HG03469 (cell line): ENCODE measurements around the gene CREB3L1.
A peak's percentile ranks its signal among the peaks of the same experiment; 100 is the strongest.

ENCODE experiments used
- ATAC-seq: cut with Tn5 transposase; IDR thresholded peaks from one replicate; pipeline ENCODE4 v1.9.1; 2021; ENCODE audit warnings: mild to moderate bottlenecking, moderate library complexity, moderate number of reproducible peaks; ENCODE audit not compliant: unreplicated experiment

Gene CREB3L1, protein sequence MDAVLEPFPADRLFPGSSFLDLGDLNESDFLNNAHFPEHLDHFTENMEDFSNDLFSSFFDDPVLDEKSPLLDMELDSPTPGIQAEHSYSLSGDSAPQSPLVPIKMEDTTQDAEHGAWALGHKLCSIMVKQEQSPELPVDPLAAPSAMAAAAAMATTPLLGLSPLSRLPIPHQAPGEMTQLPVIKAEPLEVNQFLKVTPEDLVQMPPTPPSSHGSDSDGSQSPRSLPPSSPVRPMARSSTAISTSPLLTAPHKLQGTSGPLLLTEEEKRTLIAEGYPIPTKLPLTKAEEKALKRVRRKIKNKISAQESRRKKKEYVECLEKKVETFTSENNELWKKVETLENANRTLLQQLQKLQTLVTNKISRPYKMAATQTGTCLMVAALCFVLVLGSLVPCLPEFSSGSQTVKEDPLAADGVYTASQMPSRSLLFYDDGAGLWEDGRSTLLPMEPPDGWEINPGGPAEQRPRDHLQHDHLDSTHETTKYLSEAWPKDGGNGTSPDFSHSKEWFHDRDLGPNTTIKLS

DNA sequence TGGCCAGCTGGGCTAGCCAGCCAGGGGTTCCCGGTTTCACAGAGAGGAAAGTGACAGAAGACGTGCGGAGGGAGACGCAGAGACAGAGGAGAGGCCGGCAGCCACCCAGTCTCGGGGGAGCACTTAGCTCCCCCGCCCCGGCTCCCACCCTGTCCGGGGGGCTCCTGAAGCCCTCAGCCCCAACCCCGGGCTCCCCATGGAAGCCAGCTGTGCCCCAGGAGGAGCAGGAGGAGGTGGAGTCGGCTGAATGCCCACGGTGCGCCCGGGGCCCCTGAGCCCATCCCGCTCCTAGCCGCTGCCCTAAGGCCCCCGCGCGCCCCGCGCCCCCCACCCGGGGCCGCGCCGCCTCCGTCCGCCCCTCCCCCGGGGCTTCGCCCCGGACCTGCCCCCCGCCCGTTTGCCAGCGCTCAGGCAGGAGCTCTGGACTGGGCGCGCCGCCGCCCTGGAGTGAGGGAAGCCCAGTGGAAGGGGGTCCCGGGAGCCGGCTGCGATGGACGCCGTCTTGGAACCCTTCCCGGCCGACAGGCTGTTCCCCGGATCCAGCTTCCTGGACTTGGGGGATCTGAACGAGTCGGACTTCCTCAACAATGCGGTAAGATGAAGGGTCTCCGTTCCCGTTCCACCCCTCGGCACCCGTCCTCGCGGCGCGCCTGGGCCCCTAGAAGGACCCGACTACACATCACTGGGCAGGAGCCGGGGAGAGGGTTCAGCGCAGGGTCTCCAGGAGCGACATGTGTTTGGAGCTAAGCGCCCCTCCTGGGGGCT, at the start of gene CREB3L1:
TSS of gene CREB3L1 (plus strand) at position 41 of the 765 bp plus-strand sequence. CDS start at position 491, 450 bp downstream.
- ATAC-seq, result no peak

DNA sequence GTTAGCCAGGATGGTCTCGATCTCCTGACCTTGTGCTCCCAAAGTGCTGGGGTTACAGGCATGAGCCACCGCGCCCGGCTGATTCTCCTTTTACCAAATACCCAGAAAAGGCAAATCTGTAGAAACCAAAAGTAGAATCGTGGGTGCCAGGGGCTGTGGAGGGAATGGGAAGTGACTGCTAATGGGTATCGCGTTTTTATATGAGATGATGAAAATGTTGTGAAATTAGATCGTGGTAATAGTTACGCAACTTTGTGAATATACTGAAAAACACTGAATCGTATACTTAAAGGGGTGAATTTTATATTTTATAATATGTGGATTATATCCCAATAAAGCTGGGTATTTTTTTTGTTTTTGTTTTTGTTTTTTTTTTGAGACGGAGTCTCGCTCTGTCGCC, 48.2 kb upstream of the CREB3L1 start:
- no peak for ATAC-seq

DNA sequence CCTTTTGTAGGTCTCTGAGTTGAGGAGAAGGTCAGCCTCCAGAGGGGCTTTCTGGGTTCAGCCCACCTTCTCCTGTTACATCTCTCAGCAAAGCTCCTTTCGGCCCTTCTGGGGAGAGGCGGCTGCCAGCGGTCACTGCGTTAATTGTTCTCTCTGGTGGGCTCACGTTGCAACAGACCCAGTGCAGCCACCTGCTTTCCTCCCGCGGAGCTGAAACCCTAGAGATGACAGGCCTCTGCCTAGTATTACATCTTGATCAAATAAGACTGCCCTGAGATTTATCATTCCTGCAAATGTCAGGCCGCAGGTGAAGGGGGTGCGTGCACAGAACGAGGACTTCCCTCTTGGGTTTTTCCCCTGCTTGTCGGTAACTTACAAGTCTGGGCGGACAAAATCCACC, 43.2 kb upstream of the CREB3L1 start:
- no peak for ATAC-seq

DNA sequence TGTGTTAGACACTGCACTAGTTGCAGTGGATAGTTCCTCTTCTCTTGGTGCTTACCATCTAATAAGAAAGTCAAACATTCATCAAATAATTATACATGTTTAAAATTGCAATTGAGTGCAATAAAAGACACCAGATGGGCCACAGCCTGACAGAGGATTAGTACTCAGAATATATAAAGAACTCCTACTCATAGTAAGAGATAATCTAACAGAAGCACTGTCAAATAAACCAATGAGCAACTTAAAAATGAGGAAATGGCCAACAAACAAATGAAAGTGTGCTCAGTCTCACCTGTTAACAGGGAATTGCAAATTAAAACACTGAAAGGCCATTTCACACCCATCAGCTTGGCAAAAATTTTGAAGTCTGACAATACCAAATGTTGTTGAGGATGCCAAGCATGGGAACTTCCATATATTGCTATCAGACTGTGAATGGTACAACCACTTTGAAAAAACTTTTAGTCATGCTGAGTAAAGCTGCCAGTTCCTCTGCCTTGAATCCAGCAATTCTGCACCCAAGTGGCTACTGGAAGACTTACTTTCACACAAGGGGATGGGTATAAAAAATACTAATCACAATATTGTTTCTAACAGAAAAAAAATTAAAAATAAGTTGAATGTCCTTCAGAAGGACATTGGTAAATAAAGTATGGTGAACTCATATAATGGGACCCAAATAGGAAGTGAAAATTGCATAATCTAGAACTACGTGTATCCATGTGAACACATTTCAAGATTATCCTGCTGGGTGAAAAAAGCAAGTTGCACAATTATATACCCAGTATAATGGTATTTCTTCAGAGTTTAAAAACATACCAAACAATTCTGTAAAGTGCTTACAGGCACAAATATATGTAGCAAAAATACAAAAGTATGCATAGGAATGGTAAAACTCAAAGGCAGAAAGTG, 41.4 kb upstream of the CREB3L1 start:
- no peak for ATAC-seq

DNA sequence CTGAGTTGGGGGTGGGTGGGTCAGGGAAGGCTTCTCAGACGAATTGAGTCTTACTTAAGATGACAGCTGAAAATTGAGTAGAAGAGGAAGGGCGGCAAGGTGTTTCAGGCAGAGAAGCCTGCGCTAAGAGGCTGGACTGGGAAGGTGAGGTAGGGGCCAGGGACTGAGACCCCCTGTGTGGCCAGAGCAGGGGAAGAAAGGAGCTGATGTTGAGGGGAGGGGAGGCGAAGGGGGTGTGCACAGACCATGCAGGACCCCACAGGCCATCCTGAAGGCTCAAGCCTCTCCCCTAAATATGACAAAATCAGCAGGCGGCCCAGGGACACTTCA, 40.6 kb upstream of the CREB3L1 start:
- ATAC-seq, result no peak

DNA sequence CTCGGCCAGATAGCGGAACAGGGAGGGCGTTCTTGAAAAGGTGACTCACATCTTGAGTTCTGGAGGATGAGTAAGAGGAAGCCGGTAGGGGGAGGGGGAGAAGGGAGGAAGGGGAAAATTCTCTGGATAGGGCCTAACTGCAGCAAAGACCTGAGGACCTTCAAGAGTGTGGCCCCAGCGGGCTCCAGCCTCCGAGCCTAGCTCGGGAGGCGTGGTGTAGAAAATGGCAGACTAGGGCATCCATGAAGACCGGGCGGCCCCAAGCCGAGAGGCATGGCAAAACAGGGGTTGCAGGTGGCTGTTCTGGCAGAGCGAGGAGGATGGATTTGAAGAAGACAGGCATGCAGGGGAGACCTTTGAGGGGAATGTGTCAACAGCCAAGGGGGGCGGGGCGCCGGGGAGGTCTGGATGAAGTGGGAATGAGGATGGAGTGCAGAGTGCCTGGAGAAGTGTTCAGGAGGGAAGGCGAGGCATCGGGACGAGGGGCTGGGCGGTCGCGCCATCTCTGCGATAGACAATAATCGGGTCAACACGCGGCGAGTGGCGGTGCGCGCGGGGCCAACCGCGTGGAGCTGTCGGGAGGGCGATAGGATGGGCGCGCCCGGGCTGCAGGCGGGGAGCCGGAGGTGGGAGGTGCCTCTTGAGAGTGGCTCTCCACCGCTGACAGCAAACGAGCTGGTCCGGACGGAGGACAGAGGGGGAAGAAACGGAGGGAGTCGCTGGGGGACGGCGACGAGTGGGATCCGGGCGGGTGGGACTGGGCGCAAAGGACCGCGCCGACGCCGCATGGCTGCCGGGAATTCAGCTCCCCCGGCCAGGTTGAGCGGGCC, 40.0 kb upstream of the CREB3L1 start:
- ATAC-seq, result no peak

DNA sequence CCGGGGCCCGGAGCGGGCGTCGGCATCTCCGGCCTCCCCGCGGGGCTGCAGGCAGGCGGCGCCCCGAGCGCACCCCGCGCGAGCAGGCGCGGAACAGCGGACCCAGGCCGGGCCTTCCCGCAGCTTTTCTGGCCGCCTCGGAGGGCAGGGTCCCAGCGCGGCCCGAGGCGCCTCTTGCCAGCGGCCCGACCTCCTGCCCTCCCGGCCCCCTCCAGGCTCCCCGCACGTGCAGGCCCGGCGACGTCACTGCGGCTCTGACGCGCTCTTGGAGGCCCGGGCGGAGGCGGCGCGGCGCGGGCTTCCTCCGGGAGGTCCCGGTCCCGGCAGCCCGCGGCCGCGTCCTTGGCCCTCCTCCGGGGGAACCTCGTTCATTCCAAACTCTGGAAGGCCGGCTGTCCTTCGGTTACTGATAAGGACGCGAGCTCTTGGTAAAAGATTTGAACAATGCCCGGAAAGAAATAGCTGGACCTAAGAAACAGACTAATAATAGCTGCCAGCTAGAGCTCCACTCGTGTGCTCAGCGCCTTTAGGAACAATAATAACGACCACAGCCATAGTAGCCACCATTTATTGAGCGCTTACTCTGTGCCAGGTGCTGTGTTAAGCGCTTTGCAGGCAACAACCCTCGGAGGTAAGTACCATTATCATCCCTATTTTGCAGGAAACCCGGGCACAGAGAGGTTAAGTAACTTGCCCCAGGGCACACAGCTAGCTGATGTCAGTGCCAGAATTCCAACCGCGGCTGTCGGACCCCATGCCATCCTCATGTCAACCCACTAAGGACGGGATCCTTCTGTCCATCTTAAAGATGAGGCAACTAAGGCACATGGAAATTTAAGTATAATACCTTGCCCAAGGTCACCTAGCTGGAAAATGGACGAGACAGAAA, 39.1 kb upstream of the CREB3L1 start:
- no peak for ATAC-seq

DNA sequence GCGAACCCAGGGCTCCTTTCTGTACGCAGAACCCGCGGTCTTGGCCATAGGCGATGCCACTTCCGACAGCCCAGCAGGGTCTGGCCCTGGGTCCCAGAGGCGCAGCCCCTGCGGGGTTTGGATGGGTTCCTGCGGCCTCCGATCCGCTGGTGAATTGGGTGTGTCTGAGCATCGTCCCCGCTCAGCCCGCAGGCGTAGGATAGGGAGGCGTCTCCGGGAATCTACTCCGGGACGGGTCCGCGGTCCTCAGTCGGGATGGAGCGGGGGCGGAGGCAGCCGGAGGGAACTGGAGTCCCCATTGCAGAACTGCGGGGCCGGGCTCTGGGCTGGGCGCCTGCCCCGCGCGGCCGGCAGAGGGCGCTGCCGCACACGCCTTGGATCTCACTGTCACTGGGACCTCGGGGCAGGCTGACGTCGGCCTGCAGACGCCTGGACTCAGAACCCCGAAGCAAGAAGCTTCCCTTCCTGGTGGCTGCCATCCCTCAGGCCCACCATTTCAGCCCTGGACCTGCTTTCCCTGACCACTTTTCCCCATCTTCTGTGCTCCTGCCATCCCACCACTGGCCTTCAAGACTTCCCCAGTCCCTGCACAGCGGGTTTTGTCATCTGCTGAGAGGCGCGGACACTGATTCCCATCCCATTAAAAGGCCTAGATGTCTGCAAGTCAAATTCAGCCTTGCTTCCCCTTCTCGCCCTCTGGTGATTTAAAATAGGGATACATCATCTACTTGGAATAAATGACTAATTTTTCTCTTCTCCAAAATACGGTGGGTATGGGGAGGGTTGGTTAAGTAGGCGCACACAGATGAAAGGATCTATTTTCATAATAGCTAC, 38.3 kb upstream of the CREB3L1 start:
- peak; percentile 57 for ATAC-seq

DNA sequence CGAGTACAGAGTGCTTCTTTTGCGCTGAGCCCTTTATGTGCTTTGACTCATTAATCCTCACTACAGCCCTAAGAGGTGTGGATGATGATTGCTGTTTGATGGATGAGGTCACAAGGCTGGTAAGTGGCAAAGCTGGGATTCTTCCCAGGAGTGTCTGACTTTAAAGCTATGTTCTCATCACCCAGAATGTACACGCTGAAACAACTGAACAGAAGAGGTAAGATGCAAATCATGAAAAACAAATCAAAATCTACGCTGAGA, 37.7 kb upstream of the CREB3L1 start:
- ATAC-seq, result no peak

DNA sequence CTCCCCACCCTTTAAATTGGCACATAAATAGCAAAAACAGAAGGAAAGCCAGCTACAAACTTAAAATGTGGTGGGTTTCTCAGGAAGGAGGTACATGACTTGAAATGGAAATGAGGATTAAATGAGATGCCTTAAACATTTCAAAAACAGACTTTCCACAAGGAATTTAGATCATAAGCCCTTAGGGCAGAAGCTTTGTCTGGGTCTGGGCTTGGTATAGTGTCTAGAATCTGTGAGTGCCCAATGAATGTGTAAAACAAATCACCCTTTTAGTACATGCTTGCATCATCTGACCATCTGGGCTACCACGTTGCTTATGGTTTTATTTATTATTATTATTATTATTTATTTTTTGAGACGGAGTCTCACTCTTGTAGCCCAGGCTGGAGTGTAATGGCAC, 37.1 kb upstream of the CREB3L1 start:
- ATAC-seq, result no peak

DNA sequence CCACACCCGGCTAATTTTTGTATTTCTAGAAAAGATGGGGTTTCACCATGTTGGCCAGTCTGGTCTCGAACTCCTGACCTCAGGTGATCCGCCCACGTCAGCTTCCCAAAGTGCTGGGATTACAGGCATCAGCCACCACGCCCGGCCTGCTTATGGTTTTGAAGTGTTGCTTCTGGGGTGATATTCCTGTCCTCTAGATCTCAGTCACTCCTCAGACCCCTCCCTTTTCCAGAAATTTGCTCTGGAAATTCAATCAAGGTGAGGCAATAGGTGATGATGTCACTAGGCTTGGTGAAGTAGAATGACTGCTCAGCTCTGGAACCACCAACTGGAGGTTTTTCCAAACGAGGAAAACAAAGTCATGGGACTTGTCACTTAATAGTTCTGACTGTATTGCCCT, 36.6 kb upstream of the CREB3L1 start:
- no peak for ATAC-seq

DNA sequence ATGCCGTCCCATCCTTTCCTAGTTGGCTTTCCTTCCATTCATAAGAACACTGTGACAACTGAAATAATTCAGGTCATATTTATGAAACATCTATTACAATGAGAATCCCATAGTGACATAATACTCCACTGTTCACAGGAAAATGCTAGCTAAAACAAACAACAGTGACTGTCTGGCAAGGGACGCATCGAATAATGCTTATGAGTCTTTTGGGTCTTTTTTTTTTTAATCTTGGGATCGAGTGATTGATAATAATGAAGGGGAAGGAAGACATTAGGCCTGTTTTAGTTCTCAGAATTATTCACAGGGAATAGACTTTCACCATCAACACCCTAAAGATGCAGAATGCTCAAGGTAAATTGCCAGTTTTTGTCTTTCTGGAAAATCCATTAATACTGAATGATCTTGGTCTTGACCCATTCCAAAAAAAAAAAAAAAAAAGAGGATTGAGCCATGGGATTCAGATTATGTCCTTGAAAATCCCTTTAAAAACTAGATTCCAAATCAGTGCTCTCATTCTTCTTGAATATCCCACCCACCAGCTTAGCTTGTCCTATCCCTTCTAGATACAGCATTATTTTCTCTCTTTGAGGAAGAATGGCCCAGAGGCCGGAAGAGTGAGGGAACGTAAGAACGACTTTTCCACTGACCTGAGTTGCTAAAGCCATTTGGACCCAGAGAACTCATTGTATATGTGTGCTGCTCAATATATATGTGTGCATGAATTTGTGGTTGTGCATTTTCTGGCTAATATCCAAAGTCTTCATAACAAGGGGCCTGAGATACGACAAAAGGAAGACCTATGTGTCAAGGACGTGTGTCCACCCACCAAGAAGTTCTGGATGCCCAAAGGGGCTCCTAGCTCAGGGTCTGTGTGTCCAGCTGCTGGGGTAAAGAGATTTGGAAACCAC, 35.2 kb upstream of the CREB3L1 start:
- ATAC-seq, result no peak

DNA sequence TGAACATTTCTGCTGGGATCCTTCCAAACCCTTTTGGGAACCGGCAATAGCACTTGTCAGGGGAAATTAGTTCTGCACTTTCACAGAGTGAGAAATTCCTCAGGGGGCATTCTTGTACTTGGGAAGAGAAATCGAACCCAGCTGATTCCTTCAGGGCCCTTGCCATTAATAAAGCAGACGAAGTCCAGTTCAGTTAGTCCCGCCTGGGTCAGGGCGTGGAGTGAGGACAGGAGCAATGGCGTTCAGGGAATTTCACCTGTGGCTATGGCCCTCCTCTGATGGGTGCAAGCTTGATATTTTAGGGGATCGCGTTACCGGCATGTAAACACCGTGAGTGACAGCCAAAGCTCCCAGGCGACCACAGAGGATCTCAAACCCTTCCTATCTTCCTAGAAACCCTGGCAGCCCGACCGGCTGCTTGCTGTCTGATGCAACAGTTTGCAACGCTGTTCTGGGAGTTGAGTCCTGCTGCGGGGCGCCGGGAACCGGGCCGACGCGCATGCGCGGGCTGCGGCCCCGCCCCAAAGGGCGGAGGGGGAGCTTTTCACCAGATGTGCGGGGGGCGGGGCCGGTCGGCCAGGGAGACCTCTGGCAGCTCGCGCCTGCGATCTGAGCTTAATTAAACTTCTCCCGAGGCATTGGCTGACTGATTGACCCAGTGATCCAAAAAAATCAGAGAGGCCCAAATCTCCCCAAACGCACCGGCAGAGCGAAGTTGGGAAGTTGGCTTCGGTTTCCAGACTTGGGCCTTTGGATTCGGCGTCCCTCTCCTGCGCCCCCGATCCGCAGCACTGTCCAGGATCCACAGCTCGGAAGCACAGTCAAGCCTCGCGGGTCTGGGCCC, 34.3 kb upstream of the CREB3L1 start:
- ATAC-seq, result peak; percentile 44

DNA sequence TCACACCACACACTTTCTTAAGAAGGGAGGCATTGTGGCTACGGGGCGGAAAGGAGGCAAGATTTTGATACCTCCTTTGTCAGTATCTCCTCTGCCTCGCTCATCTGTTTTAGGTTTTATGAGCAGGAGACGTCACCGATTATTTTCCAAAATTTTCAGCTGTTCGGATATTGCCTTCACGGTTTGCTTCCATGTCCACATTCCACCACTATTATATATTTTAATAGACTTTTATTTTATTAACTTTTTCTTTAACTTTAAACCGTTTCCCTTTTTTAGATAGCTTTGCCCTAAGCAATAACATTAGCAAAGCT, 33.7 kb upstream of the CREB3L1 start:
- no peak for ATAC-seq

DNA sequence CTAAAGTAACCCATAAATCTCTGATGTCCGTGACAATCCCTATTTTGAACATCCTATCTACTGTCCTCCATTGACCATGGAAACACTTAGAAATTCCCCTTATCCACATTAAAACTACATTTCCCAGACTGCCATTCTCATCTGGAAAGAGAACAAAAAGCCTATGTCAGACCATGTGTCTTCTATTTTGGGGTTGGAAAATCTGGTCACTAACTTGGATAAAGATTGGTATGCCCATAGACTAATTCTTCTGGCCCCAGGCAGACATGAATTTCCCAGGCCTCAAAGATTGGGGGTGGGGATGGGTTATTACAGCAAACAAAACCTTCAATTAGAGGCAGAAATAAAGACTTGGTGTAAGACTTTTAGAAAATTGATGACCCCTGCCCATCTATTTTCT, 30.9 kb upstream of the CREB3L1 start:
- ATAC-seq, result no peak

DNA sequence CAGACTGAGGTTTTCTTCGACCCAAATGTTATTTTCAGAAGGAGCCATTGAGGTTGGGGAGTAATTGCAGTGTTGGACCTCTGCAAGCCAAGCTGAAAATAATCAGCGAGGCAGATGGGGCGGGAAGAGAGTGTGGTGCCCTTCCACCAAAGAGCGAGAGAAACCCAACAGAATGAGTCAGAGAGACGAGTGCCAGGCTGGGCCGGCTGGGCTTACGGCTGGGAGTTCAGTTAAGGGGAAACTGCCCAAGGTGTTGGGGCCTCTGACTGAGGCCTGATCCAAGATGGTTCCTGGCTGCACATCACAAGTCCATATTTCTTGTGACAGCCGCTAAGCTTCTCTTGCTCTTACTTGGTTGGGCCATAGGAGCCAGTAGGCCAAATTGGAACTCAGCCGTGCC, 30.4 kb upstream of the CREB3L1 start:
- no peak for ATAC-seq

DNA sequence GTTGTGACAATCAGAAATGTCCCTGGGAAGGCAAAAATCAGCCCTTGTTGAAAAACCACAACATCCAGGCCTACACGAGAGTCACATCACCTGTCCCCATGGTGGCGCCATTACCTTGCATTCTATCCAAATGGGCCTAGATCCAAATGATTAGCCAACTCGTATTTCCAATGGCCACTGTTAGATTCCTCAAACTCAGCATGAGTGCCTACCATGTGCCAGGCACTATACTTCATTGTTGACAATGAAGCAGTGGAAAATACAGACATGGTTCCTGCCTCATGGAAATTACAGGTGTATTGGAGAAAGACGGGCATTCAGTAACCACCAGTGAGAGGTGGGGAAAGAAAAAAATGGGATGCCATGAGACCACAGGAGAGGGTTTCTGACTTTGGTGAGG, 29.8 kb upstream of the CREB3L1 start:
- no peak for ATAC-seq
